Esophagus muscularis mucosa (tissue), 3 donors: ENCODE data around the gene CISD3.

Source experiments
- POLR2A ChIP-seq: fragments of 450-650 bp; IDR thresholded peaks from one replicate; pipeline ENCODE4 v1.6.1; 2017; ENCODE audit warnings: antibody characterized with exemption, moderate library complexity, mild to moderate bottlenecking, low read depth
- TF ChIP-seq, protein P1 (sequence below), 3 experiments: fragments of 200-600 bp in 2 of 3; fragments of 450-650 bp in 1 of 3; sonication (generic) in 2 of 3; IDR thresholded peaks; one replicate each; pipeline ENCODE4 v1.5.1; 2017 to 2019; ENCODE audit warnings: antibody characterized with exemption in 3 of 3, mild to moderate bottlenecking in 2 of 3, moderate library complexity in 1 of 3

DNA sequence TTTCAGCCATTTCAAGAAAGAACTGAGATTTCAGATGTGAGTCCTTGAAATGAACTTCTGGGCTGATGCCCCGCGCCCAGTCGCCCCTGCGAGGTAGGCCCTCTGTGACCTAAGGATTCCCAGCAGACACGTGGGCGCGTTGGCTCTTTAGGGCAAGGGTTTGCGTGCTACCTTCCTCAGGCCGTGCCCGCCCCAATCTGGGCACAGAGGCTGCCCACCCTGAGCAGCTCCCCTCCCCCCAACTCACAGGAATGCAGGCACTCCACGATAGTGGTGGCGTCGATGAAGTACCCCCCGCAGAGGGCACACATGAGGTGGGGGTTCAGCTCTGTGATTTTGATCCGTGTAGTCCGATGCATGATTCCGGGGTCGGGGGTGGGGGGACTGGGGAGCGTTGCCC is 9.9 kb downstream of the CISD3 start:
- TF ChIP-seq, protein P1, sequence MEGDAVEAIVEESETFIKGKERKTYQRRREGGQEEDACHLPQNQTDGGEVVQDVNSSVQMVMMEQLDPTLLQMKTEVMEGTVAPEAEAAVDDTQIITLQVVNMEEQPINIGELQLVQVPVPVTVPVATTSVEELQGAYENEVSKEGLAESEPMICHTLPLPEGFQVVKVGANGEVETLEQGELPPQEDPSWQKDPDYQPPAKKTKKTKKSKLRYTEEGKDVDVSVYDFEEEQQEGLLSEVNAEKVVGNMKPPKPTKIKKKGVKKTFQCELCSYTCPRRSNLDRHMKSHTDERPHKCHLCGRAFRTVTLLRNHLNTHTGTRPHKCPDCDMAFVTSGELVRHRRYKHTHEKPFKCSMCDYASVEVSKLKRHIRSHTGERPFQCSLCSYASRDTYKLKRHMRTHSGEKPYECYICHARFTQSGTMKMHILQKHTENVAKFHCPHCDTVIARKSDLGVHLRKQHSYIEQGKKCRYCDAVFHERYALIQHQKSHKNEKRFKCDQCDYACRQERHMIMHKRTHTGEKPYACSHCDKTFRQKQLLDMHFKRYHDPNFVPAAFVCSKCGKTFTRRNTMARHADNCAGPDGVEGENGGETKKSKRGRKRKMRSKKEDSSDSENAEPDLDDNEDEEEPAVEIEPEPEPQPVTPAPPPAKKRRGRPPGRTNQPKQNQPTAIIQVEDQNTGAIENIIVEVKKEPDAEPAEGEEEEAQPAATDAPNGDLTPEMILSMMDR (IDR thresholded peaks at IDR 0.05), result no peak
- TF ChIP-seq POLR2A, result no peak
